GM12864 (cell line): ENCODE results near the gene RBM19.

ENCODE experiments used
- DNase-seq: peaks from one replicate; pipeline ENCODE4 v3.0.0-alpha.2; 2011; ENCODE audit warnings: low read depth
- H3K4me3 ChIP-seq: 2 replicates; pipeline ENCODE4 v1.5.1; 2011; ENCODE audit warnings: mild to moderate bottlenecking, low read depth, low read length, control low read depth
- TF ChIP-seq, protein P1 (sequence below): IDR thresholded peaks from 2 replicates; pipeline ENCODE4 v1.5.1; 2011; ENCODE audit warnings: low read depth, mild to moderate bottlenecking, moderate library complexity, low read length, control low read depth, inconsistent platforms; ENCODE audit errors: missing control alignments

The RBM19 gene

DNA sequence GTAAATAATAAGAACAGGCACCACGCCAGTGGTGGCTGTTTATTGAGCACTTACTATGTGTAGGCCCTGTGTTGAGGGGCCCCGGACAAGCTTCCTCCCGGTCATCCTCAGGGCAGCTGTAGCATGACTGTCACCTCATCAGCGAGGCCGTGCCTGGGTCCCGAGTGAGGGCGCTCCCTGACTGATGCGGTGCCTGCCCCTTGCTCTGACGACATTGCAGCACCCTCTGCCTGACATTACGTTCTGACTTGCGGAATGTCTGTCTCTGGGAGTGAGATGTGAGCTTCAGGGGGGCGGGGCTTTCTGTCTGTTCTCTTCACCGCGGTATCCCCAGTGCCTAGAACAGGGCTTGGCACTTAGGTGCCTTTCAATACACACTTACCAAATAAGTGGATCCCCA lies 167.6 kb downstream of the RBM19 start:
- DNase-seq, result no peak
- TF ChIP-seq, protein P1, sequence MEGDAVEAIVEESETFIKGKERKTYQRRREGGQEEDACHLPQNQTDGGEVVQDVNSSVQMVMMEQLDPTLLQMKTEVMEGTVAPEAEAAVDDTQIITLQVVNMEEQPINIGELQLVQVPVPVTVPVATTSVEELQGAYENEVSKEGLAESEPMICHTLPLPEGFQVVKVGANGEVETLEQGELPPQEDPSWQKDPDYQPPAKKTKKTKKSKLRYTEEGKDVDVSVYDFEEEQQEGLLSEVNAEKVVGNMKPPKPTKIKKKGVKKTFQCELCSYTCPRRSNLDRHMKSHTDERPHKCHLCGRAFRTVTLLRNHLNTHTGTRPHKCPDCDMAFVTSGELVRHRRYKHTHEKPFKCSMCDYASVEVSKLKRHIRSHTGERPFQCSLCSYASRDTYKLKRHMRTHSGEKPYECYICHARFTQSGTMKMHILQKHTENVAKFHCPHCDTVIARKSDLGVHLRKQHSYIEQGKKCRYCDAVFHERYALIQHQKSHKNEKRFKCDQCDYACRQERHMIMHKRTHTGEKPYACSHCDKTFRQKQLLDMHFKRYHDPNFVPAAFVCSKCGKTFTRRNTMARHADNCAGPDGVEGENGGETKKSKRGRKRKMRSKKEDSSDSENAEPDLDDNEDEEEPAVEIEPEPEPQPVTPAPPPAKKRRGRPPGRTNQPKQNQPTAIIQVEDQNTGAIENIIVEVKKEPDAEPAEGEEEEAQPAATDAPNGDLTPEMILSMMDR, result no peak
- no peak overlapping the region for H3K4me3 ChIP-seq

DNA sequence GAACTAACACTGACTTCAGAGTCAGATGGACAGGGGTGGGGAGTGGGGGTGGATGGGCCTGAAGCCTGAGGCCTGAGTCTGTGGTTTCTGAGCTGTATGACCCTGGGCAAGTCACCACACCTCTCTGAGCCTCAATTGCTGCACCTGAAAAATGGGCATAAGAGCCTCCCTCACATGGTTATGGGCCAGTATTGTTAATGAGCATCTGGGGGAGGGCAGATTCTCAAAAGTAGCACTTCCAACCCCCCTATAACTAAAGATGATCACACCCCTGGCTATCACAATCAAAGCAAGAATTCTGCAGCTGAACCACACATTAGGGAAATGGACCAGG lies 168.6 kb downstream of the RBM19 start:
- DNase-seq, result no peak
- H3K4me3 ChIP-seq, result no peak overlapping the region
- TF ChIP-seq, protein P1, result no peak

DNA sequence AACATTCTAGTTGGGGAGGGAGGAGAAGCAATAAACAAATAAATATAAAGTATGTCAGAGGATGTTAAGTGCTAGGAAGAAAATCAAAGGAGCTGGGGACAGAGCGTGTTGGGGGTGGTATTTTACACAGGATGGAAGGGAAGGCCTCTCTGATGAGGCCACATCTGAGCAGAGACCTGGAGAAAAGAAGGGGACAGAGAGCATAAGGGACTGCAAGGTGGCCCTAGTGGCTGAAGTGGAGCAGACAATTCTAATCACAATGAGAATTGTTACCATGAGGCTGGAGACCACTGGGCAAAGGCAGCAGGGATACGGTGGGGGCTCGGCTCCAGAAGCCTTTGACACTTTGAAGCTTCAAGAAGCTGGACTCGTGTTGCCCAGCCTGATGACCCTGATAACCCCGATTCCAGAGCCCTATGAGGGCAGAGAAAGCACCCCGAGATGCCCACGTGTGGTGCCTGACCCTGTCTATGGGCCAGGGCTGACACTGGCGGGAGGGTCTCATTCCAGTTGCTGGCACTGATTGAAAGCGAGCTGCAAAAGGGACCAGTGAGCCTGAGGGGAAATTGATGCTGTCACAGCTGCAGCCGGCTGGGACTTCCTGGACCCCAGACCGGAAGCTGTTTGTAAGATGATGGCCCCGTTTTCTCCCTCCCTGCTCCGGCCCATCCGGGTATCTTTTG lies 169.1 kb downstream of the RBM19 start:
- TF ChIP-seq, protein P1, result no peak
- no peak overlapping the region for H3K4me3 ChIP-seq
- no peak for DNase-seq

DNA sequence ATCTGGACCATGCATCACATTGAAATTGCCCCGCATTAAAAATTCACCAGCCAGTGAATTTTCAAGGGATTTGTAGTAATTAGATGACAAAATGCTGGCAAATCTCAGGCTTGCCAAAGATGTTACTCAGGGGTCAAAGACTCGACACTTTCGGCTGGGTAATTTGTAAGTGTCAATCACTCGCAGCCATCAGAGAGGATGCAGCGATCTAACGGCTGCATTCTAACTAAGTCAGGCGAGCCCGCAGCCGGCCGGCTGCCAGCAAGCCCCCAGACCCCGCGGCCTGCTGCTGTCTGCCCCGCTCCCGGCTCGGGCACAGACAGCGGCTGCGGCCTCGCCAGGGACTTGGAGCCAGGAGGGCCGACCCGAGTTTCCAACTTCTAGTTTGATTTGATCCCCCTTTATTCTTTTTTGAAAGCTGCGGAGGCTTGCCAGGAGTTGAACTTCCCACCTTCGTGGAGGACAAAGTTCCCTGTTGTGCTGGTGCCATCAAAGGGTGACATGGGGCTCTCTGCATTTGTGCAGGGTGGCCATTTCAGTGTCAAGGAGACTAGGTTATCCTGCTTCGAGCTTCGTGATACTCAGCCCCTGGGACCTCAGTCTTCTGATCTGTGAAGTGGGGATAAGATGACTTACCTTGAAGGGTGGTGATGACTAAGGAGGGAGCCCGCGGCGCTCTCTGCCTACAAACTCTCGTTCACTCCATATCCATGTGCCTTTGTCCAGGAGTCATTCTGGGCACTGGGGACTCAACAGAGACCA lies 169.9 kb downstream of the RBM19 start:
- DNase-seq, result no peak
- no peak overlapping the region for H3K4me3 ChIP-seq
- TF ChIP-seq, protein P1, result no peak

DNA sequence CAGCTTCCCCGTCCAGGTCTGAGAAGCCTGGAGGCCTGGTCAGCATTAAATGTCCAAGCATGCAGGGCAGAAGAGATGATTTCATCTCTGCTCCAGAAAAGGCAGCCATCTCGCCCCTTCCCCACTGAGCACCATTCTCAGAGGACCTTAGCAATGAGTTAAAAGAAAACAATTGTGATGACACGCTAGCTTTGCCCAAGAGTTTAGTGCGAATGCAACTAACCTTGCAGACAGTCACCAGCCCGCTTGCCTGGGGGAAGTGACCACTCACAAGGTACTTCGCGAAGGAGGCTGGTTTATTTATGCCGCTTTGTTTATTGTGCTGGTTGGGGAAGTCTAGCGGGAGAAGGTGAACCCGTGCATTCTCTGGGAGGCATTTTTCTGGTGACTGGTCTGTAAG lies 170.7 kb downstream of the RBM19 start:
- H3K4me3 ChIP-seq, result no peak overlapping the region
- TF ChIP-seq, protein P1, result no peak
- DNase-seq, result no peak

DNA sequence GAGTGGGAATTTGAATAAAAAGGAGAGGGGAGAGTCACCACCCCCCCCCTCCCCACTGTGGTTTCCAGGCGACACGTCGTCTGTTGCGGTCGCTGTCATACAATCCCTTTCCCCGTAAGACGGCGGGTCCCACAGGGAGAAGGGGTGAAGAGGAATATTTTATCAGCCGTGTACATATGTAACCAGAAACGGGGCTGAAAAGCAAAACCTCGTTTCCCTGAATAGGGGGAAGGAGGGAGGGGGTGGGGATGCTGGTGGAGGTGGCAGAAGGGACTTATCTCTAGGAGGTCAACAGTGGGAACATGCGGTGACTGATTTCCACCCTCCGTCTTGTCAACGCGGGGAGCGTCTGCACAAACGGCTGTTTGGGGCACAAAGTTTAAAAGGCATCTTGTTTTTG lies 171.4 kb downstream of the RBM19 start:
- DNase-seq, result no peak
- TF ChIP-seq, protein P1, result no peak
- H3K4me3 ChIP-seq, result no peak overlapping the region

DNA sequence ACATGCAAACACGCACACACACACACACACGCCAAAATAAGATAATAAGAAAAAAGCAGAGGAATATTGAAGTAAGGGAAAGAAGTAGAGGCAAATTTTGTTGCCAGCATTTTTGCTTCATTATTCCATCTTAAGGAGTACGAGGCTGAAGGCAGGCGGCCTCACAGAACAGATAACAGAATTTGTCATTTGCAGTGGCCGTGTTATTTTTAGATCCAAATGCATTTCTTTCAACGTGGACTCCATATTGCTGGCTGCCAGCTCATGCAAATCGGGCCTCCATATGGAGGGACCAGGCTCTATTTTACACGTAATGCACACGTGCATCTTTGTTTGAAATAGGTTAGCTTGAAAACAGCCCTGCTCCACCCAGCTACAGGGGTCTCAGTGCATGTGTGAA lies 172.9 kb downstream of the RBM19 start:
- TF ChIP-seq, protein P1, result no peak
- no peak overlapping the region for H3K4me3 ChIP-seq
- DNase-seq, result no peak
